NB4 (cell line): ENCODE measurements around the gene AFF3.

ENCODE experiments used
- POLR2A ChIP-seq: IDR thresholded peaks from 2 replicates; pipeline ENCODE4 v1.6.1; 2011; ENCODE audit warnings: mild to moderate bottlenecking; ENCODE audit not compliant: insufficient read length; ENCODE audit errors: extremely low read depth
- TF ChIP-seq, protein P1 (sequence below): IDR thresholded peaks from one replicate; pipeline ENCODE4 v1.5.1; 2012; ENCODE audit warnings: low read depth, low read length

DNA sequence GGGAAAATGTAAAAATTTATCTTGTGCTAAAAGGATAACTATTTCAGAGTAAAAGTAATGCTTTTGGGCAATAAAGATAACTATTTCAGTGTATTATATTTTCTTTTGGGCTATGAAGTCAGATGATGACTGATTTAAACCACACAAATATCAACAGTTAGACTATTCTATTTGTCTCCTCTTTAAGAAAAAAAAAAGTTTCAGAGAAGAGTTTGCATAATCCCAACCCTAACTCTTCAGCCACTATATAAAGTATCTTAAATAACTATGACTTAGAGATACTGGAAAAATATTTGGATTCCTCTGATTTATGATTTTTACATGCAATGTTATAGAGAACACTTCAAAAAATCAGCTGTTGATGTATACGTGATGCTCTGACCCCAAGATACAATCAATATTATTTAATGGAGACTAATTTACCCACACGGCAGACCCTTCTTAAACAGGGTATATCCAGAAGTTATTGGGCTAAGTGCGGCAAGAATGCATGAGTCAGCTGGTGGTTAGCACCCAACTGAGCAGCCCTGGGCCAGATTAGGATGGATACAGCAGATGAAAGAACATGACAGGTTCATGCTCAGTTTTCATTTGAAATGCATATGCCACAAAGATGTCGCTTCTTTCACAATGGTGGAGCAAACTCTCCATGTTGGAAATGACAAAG, 279.0 kb downstream of the AFF3 start:
- TF ChIP-seq, protein P1, sequence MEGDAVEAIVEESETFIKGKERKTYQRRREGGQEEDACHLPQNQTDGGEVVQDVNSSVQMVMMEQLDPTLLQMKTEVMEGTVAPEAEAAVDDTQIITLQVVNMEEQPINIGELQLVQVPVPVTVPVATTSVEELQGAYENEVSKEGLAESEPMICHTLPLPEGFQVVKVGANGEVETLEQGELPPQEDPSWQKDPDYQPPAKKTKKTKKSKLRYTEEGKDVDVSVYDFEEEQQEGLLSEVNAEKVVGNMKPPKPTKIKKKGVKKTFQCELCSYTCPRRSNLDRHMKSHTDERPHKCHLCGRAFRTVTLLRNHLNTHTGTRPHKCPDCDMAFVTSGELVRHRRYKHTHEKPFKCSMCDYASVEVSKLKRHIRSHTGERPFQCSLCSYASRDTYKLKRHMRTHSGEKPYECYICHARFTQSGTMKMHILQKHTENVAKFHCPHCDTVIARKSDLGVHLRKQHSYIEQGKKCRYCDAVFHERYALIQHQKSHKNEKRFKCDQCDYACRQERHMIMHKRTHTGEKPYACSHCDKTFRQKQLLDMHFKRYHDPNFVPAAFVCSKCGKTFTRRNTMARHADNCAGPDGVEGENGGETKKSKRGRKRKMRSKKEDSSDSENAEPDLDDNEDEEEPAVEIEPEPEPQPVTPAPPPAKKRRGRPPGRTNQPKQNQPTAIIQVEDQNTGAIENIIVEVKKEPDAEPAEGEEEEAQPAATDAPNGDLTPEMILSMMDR = no peak
- TF ChIP-seq POLR2A = no peak
